Coronary artery (tissue), 2 donors: ENCODE data around the gene SASH3.

Experiments
- DNase-seq: peaks from one replicate; pipeline ENCODE4 v3.0.0-alpha.2; 2017; ENCODE audit warnings: low spot score
- H3K27ac ChIP-seq, 2 donors: fragments of 200-600 bp; sonication (generic); one replicate each; pipeline ENCODE4 v1.5.1; 2016 to 2019
- H3K4me3 ChIP-seq: fragments of 200-600 bp; sonication (generic); 2 replicates; pipeline ENCODE4 v1.5.1; 2016; ENCODE audit warnings: mild to moderate bottlenecking, moderate library complexity
- CTCF ChIP-seq: fragments of 200-600 bp; sonication (generic); IDR thresholded peaks from one replicate; pipeline ENCODE4 v1.5.1; 2019; ENCODE audit warnings: antibody characterized with exemption

Gene SASH3

GRCh38 chrX:129768186-129768585 is 11.6 kb upstream of the SASH3 start:
- TF ChIP-seq CTCF = no peak
- Histone ChIP-seq H3K27ac (no peak overlapping the region), H3K4me3 (no peak overlapping the region)
- no peak for DNase-seq

- TF ChIP-seq CTCF = no peak
- Histone ChIP-seq H3K27ac (no peak overlapping the region), H3K4me3 (no peak overlapping the region)
- no peak for DNase-seq
Observed at GRCh38 chrX:129768586-129769466, 10.9 kb upstream of the SASH3 start.

- no peak for DNase-seq
- Histone ChIP-seq H3K4me3 (no peak overlapping the region), H3K27ac (no peak overlapping the region)
- TF ChIP-seq CTCF = no peak
Observed at GRCh38 chrX:129769467-129770154, 10.1 kb upstream of the SASH3 start.

GRCh38 chrX:129771266-129771995 is 8.3 kb upstream of the SASH3 start:
- Histone ChIP-seq H3K27ac (no peak overlapping the region), H3K4me3 (no peak overlapping the region)
- no peak for DNase-seq
- no peak for TF ChIP-seq CTCF

GRCh38 chrX:129772796-129773431 is 6.8 kb upstream of the SASH3 start:
- H3K27ac ChIP-seq = peak overlapping the region in 1 of 2 donors; percentile 54
- DNase-seq = no peak
- H3K4me3 ChIP-seq = no peak overlapping the region
- no peak for TF ChIP-seq CTCF

GRCh38 chrX:129773649-129774458 is 5.9 kb upstream of the SASH3 start:
- Histone ChIP-seq H3K4me3 (no peak overlapping the region), H3K27ac (no peak overlapping the region)
- no peak for TF ChIP-seq CTCF

More at GRCh38 chrX:129773649-129774458, 5.9 kb upstream of the SASH3 start:
- DNase-seq = no peak
